Spleen (tissue), 7 donors: Measurements from ENCODE around the gene SLC20A1.

Source experiments
- POLR2A ChIP-seq, 3 donors: fragments of 450-650 bp; IDR thresholded peaks; one replicate each; pipeline ENCODE4 v1.5.1; 2017; ENCODE audit warnings: antibody characterized with exemption in 3 of 3, mild to moderate bottlenecking in 1 of 3
- POLR2AphosphoS5 ChIP-seq, 3 donors: sonication (generic); formaldehyde crosslinking; IDR thresholded peaks; one replicate each; pipeline ENCODE4 v1.5.1; 2017; ENCODE audit warnings: antibody characterized with exemption in 3 of 3
- TF ChIP-seq, protein P1 (sequence below), 11 experiments: fragments of 200-600 bp in 7 of 11; fragments of 450-650 bp in 4 of 11; sonication (generic) in 4 of 11; IDR thresholded peaks in 8 of 11; conservative IDR thresholded peaks in 3 of 11; 1 replicate in 7 of 11; 2 replicates in 4 of 11; pipeline versions ENCODE4 v1.4.0 to v1.8.0; 2016 to 2021; ENCODE audit warnings: antibody characterized with exemption in 11 of 11, inconsistent platforms in 4 of 11, mild to moderate bottlenecking in 1 of 11
- donor health status: DM: no; HTN: no; CAD: no; lungs with moderate emphysema.
- donor health status: DM: no; HTN: no; CAD: no.
- donor health status: DM: no; HTN: no; CAD: no.

DNA sequence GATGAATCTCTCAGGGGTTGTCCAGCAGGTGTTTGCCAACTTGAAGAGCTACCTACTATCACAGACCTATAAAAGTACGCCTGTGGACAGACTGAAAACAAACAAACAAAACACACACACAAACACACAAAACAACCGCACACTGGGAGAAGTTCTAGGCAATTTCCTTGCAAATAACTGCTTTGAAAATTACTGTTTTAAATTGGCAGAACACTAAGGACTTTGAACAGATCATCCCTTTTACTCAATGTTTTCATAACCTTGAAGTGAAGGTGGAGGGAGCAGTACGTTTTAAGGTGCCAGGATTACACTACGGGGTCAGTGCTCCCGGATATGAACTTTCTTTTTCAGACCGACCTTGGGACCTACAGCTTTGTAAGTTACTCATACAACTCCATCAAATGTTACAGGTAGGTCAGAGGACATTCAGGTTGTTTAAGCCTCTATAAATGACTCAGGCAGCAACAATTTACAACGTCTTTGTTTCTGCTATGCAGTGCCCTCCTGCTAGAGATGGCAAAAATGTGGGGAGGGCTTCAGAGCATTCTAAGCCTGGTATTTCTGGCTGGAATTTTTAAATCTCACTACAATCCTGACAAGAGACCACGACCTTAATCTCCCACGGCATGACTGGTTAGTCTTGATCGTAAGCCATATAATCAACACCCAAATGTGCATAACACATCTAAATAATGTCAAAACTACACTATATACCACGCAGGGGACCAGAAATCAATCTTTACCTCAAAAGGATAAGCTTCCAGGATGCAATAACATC, 1.4 kb upstream of the SLC20A1 start:
- TF ChIP-seq POLR2AphosphoS5 (IDR thresholded peaks at IDR 0.05): no peak
- no peak for TF ChIP-seq POLR2A (IDR thresholded peaks at IDR 0.05)
- TF ChIP-seq, protein P1, sequence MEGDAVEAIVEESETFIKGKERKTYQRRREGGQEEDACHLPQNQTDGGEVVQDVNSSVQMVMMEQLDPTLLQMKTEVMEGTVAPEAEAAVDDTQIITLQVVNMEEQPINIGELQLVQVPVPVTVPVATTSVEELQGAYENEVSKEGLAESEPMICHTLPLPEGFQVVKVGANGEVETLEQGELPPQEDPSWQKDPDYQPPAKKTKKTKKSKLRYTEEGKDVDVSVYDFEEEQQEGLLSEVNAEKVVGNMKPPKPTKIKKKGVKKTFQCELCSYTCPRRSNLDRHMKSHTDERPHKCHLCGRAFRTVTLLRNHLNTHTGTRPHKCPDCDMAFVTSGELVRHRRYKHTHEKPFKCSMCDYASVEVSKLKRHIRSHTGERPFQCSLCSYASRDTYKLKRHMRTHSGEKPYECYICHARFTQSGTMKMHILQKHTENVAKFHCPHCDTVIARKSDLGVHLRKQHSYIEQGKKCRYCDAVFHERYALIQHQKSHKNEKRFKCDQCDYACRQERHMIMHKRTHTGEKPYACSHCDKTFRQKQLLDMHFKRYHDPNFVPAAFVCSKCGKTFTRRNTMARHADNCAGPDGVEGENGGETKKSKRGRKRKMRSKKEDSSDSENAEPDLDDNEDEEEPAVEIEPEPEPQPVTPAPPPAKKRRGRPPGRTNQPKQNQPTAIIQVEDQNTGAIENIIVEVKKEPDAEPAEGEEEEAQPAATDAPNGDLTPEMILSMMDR (IDR thresholded peaks at IDR 0.05 in 8 of 11, conservative IDR thresholded peaks at IDR 0.05 in 3 of 11): no peak
